ENCODE measurements around the gene REEP3.
"Not testable (repeated sequence)": the region's sequence is repeated elsewhere in the genome, so short reads cannot be mapped to it uniquely, and the experiment has no call there.

REEP3 gene

DNA sequence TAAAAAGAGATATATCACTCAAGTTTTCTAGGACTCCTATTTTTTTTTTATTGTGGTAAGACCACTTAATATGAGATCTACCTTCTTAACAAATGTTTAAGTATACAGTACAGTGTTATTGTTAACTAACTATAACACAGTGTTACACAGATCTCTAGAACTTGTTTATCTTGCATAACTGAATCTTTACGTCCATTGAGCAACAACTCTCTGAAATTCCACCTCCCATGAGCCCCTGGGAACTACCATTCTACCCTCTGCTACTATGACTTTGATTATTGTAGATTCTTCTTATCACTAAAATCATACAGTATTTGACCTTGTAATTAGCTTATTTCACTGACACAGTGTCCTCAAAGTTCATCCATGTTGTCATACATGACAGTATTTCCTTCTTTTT is 22.5 kb upstream of the REEP3 start:
- TF ChIP-seq ZNF184 (tag by site-specific recombination; IDR thresholded peaks at IDR 0.05): no peak
- TF ChIP-seq ZBTB44 (tag by site-specific recombination; IDR thresholded peaks at IDR 0.05): no peak
- TF ChIP-seq ZNF830 (tag by site-specific recombination; IDR thresholded peaks at IDR 0.05; ENCODE audit: low read depth): no peak
- TF ChIP-seq EGR2 (tag by site-specific recombination; IDR thresholded peaks at IDR 0.05; ENCODE audit: low read depth): no peak
- no peak for TF ChIP-seq ZNF510 (tag by site-specific recombination; IDR thresholded peaks at IDR 0.05; ENCODE audit: insufficient replicate concordance)
- TF ChIP-seq ZNF223 (tag by site-specific recombination; IDR thresholded peaks at IDR 0.05): no peak
- no peak for TF ChIP-seq YY1 (tag by site-specific recombination; IDR thresholded peaks at IDR 0.05)
- TF ChIP-seq, protein P1, sequence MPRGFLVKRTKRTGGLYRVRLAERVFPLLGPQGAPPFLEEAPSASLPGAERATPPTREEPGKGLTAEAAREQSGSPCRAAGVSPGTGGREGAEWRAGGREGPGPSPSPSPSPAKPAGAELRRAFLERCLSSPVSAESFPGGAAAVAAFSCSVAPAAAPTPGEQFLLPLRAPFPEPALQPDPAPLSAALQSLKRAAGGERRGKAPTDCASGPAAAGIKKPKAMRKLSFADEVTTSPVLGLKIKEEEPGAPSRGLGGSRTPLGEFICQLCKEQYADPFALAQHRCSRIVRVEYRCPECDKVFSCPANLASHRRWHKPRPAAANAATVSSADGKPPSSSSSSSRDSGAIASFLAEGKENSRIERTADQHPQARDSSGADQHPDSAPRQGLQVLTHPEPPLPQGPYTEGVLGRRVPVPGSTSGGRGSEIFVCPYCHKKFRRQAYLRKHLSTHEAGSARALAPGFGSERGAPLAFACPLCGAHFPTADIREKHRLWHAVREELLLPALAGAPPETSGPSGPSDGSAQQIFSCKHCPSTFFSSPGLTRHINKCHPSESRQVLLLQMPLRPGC (tag by site-specific recombination; IDR thresholded peaks at IDR 0.05): no peak
- TF ChIP-seq ZNF610 (tag by site-specific recombination; IDR thresholded peaks at IDR 0.05; ENCODE audit: borderline replicate concordance): no peak
- TF ChIP-seq, protein P2, sequence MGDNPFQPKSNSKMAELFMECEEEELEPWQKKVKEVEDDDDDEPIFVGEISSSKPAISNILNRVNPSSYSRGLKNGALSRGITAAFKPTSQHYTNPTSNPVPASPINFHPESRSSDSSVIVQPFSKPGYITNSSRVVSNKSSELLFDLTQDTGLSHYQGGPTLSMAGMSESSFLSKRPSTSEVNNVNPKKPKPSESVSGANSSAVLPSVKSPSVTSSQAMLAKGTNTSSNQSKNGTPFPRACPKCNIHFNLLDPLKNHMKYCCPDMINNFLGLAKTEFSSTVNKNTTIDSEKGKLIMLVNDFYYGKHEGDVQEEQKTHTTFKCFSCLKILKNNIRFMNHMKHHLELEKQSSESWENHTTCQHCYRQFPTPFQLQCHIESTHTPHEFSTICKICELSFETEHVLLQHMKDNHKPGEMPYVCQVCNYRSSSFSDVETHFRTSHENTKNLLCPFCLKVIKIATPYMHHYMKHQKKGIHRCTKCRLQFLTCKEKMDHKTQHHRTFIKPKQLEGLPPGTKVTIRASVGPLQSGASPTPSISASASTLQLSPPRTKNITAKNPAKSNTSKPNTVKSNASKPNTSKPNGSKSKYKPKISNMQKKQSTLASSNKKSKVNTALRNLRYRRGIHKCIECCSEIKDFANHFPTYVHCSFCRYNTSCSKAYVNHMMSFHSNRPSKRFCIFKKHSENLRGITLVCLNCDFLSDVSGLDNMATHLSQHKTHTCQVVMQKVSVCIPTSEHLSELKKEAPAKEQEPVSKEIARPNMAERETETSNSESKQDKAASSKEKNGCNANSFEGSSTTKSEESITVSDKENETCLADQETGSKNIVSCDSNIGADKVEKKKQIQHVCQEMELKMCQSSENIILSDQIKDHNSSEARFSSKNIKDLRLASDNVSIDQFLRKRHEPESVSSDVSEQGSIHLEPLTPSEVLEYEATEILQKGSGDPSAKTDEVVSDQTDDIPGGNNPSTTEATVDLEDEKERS (tag by site-specific recombination; IDR thresholded peaks at IDR 0.05): no peak
- TF ChIP-seq ZFP69B (tag by site-specific recombination; IDR thresholded peaks at IDR 0.05): no peak
- TF ChIP-seq ZNF239 (tag by site-specific recombination; IDR thresholded peaks at IDR 0.05): no peak
- Histone ChIP-seq H3K4me3 (ENCODE audit: low read depth, low read length) (no peak overlapping the region), H3K4me1 (ENCODE audit: control insufficient read depth, insufficient read depth, low read length) (peaks cover 3% of the 10 kb centered on the region; the same call in 1 of the 2 replicates), H3K36me3 (ENCODE audit: control insufficient read depth in 2 of 2, insufficient read depth in 1 of 2, low read length in 2 of 2) (peaks cover 0 to 4% of the 10 kb centered on the region in 2 experiments; a peak in 2 of 3 replicates), H3K9me3 (ENCODE audit: control insufficient read depth, insufficient read depth, low read depth, low read length) (no peaks in the 10 kb centered on the region), H3K27ac (ENCODE audit: extremely low read depth, low read depth, low read length) (no peak overlapping the region)
- ChIA-PET POLR2A (interaction anchor here (1.5 kb wide), 1 partner anchor 23 kb away, joined by 3 read pairs; the partner anchor contains the start of gene REEP3), CTCF (no interaction called here)

DNA sequence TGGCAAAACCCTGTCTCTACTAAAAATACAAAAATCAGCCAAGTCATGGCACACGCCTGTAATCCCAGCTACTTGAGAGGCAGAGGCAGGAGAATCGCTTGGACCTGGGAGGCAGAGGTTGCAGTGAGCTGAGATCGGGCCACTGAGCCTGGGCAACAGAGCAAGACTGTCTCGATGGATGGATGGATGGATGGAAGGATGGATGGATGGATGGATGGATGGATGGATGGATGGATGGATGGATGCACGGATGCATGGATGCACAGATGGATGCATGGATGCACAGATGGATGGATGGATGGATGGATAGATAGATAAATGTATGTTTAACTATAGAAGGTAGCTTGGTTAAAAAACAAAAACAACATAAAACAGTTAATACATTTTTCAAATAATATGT is 20.6 kb upstream of the REEP3 start:
- POLR2A ChIA-PET: not testable (repeated sequence)
- peaks cover 10% of the 10 kb centered on the region for H3K4me1 ChIP-seq (ENCODE audit: control insufficient read depth, insufficient read depth, low read length)
- CTCF ChIA-PET: interaction anchor here (1.1 kb wide), 1 partner anchor 176 kb away, joined by 3 read pairs; no protein-coding TSS in a partner anchor

DNA sequence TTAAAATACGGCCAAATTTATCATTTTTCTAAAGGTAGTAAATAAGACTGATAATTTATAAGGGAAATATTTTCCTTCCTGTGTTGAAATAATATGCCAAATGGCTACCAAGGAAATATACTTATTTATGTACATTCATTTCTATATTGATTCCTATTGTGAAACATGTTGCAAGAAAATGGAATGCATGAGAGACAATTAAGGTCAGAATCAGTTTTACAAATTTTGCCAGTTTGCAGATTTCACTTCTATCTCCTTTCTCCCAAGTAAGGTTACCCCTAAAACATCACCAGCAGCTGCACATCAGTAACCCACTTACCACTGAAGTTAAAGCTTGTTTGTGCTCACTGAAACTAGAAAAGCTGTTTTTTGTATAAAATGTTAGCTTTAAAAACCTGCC is 19.2 kb upstream of the REEP3 start:
- peaks cover 10% of the 10 kb centered on the region for H3K4me1 ChIP-seq (ENCODE audit: control insufficient read depth, insufficient read depth, low read length)
- H3K36me3 ChIP-seq (ENCODE audit: control insufficient read depth in 2 of 2, insufficient read depth in 1 of 2, low read length in 2 of 2): no peaks in the 10 kb centered on the region; a peak in 1 of 3 replicates
- ChIA-PET CTCF (interaction anchor here (0.6 to 1.0 kb wide), 2 partner anchors 14 to 816 kb away, joined by 3 read pairs; no protein-coding TSS in a partner anchor), POLR2A (no interaction called here)
- H3K9me3 ChIP-seq (ENCODE audit: control insufficient read depth, insufficient read depth, low read depth, low read length): no peaks in the 10 kb centered on the region
- no peak overlapping the region for H3K27ac ChIP-seq (ENCODE audit: extremely low read depth, low read depth, low read length)
- no peak overlapping the region for H3K4me3 ChIP-seq (ENCODE audit: low read depth, low read length)
- no peak for TF ChIP-seq ZNF843 (tag by site-specific recombination; IDR thresholded peaks at IDR 0.05)
- TF ChIP-seq SETDB1 (IDR thresholded peaks at IDR 0.05; ENCODE audit: insufficient read length, low read length): no peak
- TF ChIP-seq ZNF529 (tag by site-specific recombination; IDR thresholded peaks at IDR 0.05; ENCODE audit: insufficient replicate concordance): no peak
- no peak for TF ChIP-seq ZNF76 (tag by site-specific recombination; IDR thresholded peaks at IDR 0.05; ENCODE audit: borderline replicate concordance, low read depth)
- TF ChIP-seq BCL11A (tag by site-specific recombination; IDR thresholded peaks at IDR 0.05; ENCODE audit: low read depth): no peak
- TF ChIP-seq ZNF677 (tag by site-specific recombination; IDR thresholded peaks at IDR 0.05): no peak
- no peak for TF ChIP-seq ZNF473 (tag by site-specific recombination; IDR thresholded peaks at IDR 0.05)
- TF ChIP-seq ZNF394 (tag by site-specific recombination; IDR thresholded peaks at IDR 0.05; ENCODE audit: borderline replicate concordance): no peak
- no peak for TF ChIP-seq HOXD13 (CRISPR knock-in tag; IDR thresholded peaks at IDR 0.05; ENCODE audit: borderline replicate concordance)

More for the DNA sequence above, 20.6 kb upstream of the REEP3 start:
- not testable (repeated sequence) for H3K27ac ChIP-seq (ENCODE audit: extremely low read depth, low read depth, low read length); H3K4me3 ChIP-seq (ENCODE audit: low read depth, low read length); H3K36me3 ChIP-seq (ENCODE audit: control insufficient read depth in 2 of 2, insufficient read depth in 1 of 2, low read length in 2 of 2); H3K9me3 ChIP-seq (ENCODE audit: control insufficient read depth, insufficient read depth, low read depth, low read length)
- TF ChIP-seq ZBTB17 (tag by site-specific recombination; IDR thresholded peaks at IDR 0.05) (peak; percentile 91), ZNF366 (tag by site-specific recombination; conservative IDR thresholded peaks at IDR 0.05) (peak; percentile 99)
